H7 (cell line): Measurements from ENCODE around the gene SCARF2. TPM values are rescaled to one million over a fixed set of nuclear protein-coding genes. Genes with fewer than 3 reads are reported as not detected.

Experiments used
- DNase-seq: peaks from one replicate; pipeline ENCODE4 v3.0.0; 2012
- H3K27me3 ChIP-seq: 2 replicates; pipeline ENCODE4 v1.6.0; 2011; ENCODE audit warnings: mild to moderate bottlenecking, low read length; ENCODE audit not compliant: control insufficient read depth, insufficient read depth
- H3K36me3 ChIP-seq: replicated peaks from 2 replicates; pipeline ENCODE4 v1.5.1; 2011; ENCODE audit warnings: low read length; ENCODE audit not compliant: control insufficient read depth, insufficient read depth
- H3K4me3 ChIP-seq: 2 replicates; pipeline ENCODE4 v1.5.1; 2011; ENCODE audit warnings: low read depth, mild to moderate bottlenecking, control low read depth, low read length, moderate library complexity; ENCODE audit not compliant: insufficient read depth
- total RNA-seq: library from RNA; depleted of rRNA; stranded (reverse); fragments of >200 nt; shearing (Covaris generic); gene quantifications from 2 replicates; pipeline ENCODE4 v1.2.3, GENCODE V29; 2014

The SCARF2 gene
- total RNA-seq, 1 experiment from 2014 or later: 15.0 TPM

GRCh38 chr22:20430101-20430719 is 7.4 kb downstream of the SCARF2 start:
- peaks cover 6% of the 10 kb centered on the region for H3K36me3 ChIP-seq
- DNase-seq: peak; percentile 80
- peaks cover 31% of the 10 kb centered on the region for H3K27me3 ChIP-seq
- H3K4me3 ChIP-seq: peak overlapping the region; percentile 36

- peak; percentile 99 for DNase-seq
- Histone ChIP-seq H3K36me3 (peaks cover 6% of the 10 kb centered on the region), H3K4me3 (peak overlapping the region; percentile 13; the same call in 1 of the 2 replicates), H3K27me3 (peaks cover 28% of the 10 kb centered on the region)
Measured at GRCh38 chr22:20429254-20430100, 8.1 kb downstream of the SCARF2 start.

GRCh38 chr22:20428496-20429253 is 8.9 kb downstream of the SCARF2 start:
- no peak overlapping the region for H3K4me3 ChIP-seq
- DNase-seq: no peak
- peaks cover 28% of the 10 kb centered on the region for H3K27me3 ChIP-seq
- peaks cover 6% of the 10 kb centered on the region for H3K36me3 ChIP-seq

GRCh38 chr22:20427945-20428417 is 9.6 kb downstream of the SCARF2 start:
- peaks cover 28% of the 10 kb centered on the region for H3K27me3 ChIP-seq
- DNase-seq: no peak
- H3K36me3 ChIP-seq: peaks cover 6% of the 10 kb centered on the region
- no peak overlapping the region for H3K4me3 ChIP-seq

- Histone ChIP-seq H3K36me3 (peaks cover 6% of the 10 kb centered on the region), H3K4me3 (no peak overlapping the region), H3K27me3 (peaks cover 27% of the 10 kb centered on the region)
- DNase-seq: no peak
Measured at GRCh38 chr22:20427104-20427944, 10.3 kb downstream of the SCARF2 start.

- peak; percentile 45 for DNase-seq
- H3K4me3 ChIP-seq: no peak overlapping the region
- H3K27me3 ChIP-seq: peaks cover 18% of the 10 kb centered on the region
- H3K36me3 ChIP-seq: peaks cover 6% of the 10 kb centered on the region
Measured at GRCh38 chr22:20426259-20426615, 11.4 kb downstream of the SCARF2 start.

GRCh38 chr22:20425566-20426258 is 11.9 kb downstream of the SCARF2 start:
- H3K4me3 ChIP-seq: no peak overlapping the region

GRCh38 chr22:20424932-20425565 is 12.6 kb downstream of the SCARF2 start:
- peaks cover 6% of the 10 kb centered on the region for H3K36me3 ChIP-seq
- peak; percentile 88 for DNase-seq
- H3K4me3 ChIP-seq: no peak overlapping the region
- H3K27me3 ChIP-seq: peaks cover 7% of the 10 kb centered on the region

More at GRCh38 chr22:20425566-20426258, 11.9 kb downstream of the SCARF2 start:
- Histone ChIP-seq H3K36me3 (peaks cover 6% of the 10 kb centered on the region), H3K27me3 (peaks cover 13% of the 10 kb centered on the region)
- DNase-seq: peak; percentile 69

- no peak overlapping the region for H3K4me3 ChIP-seq
- H3K27me3 ChIP-seq: peaks cover 2% of the 10 kb centered on the region
- no peak for DNase-seq
- H3K36me3 ChIP-seq: peaks cover 6% of the 10 kb centered on the region
Measured at GRCh38 chr22:20424568-20424931, 13.1 kb downstream of the SCARF2 start.

- no peaks in the 10 kb centered on the region; the same call in 1 of the 2 replicates for H3K27me3 ChIP-seq
- peaks cover 6% of the 10 kb centered on the region for H3K36me3 ChIP-seq
- no peak overlapping the region for H3K4me3 ChIP-seq
- peak; percentile 82 for DNase-seq
Measured at GRCh38 chr22:20423906-20424551, 13.6 kb downstream of the SCARF2 start.

- DNase-seq: no peak
- peaks cover 3% of the 10 kb centered on the region; the same call in 1 of the 2 replicates for H3K27me3 ChIP-seq
Measured at GRCh38 chr22:20423008-20423905, 14.4 kb downstream of the SCARF2 start.

More at GRCh38 chr22:20423008-20423905, 14.4 kb downstream of the SCARF2 start:
- no peak overlapping the region for H3K4me3 ChIP-seq
- peaks cover 6% of the 10 kb centered on the region for H3K36me3 ChIP-seq
